Measurements from ENCODE around the gene STK11. TPM values are rescaled to one million over a fixed set of nuclear protein-coding genes. Genes with fewer than 3 reads are reported as not detected.

Gene STK11
- total RNA-seq, 4 donors from 2014 or later: 74.0 to 106 (median 78.4) TPM

DNA sequence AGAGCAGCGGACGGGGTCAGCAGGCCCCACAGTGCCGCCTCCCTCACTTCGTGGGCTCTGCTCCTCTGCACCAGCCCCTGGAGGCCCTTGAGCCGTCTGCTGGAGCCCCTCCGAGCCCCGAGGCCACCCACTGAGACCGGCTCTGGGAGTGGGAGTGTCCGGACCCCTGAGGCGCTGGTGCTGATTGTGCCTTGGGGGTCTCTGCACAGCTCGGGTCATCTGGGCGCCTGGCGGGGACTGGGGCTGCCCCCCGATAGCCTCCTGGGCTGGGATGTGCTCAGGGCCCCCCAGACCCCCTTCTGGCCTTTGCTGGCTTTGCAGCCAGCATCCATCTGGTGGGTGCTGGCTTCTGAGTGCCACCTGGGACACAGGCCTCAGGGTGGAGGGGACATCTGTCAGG lies 16.8 kb downstream of the STK11 start:
- TF ChIP-seq POLR2A (IDR thresholded peaks at IDR 0.05): no peak
- TF ChIP-seq, protein P1, sequence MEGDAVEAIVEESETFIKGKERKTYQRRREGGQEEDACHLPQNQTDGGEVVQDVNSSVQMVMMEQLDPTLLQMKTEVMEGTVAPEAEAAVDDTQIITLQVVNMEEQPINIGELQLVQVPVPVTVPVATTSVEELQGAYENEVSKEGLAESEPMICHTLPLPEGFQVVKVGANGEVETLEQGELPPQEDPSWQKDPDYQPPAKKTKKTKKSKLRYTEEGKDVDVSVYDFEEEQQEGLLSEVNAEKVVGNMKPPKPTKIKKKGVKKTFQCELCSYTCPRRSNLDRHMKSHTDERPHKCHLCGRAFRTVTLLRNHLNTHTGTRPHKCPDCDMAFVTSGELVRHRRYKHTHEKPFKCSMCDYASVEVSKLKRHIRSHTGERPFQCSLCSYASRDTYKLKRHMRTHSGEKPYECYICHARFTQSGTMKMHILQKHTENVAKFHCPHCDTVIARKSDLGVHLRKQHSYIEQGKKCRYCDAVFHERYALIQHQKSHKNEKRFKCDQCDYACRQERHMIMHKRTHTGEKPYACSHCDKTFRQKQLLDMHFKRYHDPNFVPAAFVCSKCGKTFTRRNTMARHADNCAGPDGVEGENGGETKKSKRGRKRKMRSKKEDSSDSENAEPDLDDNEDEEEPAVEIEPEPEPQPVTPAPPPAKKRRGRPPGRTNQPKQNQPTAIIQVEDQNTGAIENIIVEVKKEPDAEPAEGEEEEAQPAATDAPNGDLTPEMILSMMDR (IDR thresholded peaks at IDR 0.05): no peak
- no peak overlapping the region for H3K4me3 ChIP-seq (ENCODE audit: low read depth, poor library complexity, severe bottlenecking)
- DNase-seq (ENCODE audit: low spot score in 2 of 2): no peak
- WGBS, 2 donors: 94 to 100% methylated on average over 3 to 9 of the region's 14 CpGs
- intact Hi-C loops (cut with DNase I; ENCODE audit: low total_unique reads): no loop called here

DNA sequence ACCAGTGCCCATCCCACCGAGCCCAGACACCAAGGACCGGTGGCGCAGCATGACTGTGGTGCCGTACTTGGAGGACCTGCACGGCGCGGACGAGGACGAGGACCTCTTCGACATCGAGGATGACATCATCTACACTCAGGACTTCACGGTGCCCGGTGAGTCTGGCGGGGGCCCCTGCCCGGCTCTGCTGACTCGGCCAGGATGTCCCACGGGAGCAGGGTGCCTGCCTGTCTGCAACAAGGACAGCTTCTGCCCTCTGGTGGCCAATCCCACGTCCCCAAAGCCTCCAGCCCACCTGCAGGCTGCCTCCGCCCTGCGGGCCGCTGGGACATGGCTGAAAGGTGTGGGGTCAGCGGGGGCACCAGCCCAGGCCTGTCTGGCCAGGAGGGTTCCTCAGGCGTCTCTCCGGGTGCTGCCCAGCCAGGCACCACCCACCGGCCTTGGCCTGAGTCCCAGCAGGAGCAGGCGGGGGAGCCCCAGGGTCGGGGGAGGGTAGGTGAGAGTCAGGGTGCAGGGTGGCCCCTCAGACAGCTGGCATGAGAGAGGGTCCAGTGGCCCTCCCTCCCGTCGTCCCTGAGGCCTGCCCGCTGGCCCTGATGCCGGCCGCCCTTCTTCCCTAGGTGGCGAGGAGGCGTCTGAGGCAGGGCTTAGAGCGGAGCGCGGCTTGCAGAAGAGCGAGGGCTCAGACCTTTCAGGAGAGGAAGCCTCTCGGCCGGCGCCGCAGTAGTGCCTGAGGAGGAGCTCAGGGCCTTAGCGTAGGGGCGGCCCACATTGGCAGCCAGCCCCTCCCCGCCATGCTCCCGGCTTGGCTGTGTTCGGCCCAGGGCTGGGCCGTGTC lies 17.7 kb downstream of the STK11 start:
- no peak for DNase-seq (ENCODE audit: low spot score in 2 of 2)
- 80 to 87% methylated on average over 28 to 46 of the region's 48 CpGs for WGBS, 2 donors
- H3K4me3 ChIP-seq (ENCODE audit: low read depth, poor library complexity, severe bottlenecking): no peak overlapping the region
- TF ChIP-seq, protein P1 (IDR thresholded peaks at IDR 0.05): no peak
- TF ChIP-seq POLR2A (IDR thresholded peaks at IDR 0.05): no peak
- intact Hi-C loops (cut with DNase I; ENCODE audit: low total_unique reads): no loop called here

DNA sequence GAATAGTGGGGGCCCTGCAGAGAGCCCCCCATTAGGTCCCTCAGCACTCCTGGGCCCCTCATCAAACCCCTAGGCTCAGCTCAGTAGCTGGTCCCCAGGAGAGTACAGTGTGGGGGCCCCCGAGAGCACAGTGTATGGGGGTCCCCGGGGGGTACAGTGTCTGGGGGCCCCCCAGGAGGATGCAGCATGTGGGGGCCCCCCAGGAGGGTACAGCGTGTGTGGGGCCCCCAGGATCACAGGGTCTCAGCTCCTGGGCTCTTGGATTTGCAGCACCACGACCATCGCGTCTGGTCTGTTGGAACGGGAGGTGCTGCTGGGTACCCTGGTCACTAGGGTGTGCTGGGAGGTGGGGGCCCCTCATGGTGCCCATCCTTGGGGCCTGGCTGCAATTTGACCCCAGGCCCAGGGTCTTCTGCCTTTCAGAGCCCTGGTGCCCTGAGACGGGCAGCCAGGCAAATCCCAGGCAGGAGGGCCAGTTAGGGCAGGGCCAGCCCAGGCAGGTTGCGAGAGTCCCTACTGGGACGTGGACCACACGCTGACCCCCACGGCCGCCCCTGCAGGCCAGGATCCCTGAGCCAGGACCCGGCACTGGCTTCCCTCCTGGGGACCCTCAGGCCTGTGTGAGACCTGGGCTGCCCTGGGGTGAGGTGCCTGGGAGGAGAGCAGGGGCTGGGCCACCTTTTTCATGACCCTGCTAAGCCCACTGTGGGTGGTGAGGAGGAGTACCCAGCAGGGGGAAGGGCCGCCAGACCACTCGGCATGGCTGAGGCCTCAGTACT lies 18.7 kb downstream of the STK11 start:
- WGBS, 2 donors: 98 to 100% methylated on average over 7 to 11 of the region's 16 CpGs
- TF ChIP-seq, protein P1 (IDR thresholded peaks at IDR 0.05): no peak
- TF ChIP-seq POLR2A (IDR thresholded peaks at IDR 0.05): no peak

DNA sequence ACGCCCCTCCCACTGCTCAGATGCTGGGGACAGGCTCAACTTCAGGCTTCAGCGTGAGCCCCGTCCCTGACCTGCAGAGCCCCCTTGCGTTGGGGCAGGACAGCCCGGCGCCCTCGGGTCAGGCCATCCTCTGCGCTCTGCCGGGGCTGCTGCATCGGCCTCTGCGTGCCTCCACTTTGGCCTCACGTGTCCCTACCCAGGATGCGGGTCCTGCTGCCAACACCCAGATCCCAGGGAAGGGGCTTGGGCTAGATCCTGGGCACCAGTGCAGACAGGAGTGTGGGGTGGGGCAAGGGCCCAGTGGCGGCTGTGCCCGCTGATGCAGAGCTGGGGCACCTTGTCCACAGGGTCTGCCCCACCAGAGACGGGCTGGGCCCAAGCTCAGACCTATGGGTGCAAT lies 19.3 kb downstream of the STK11 start:
- no peak for TF ChIP-seq POLR2A (IDR thresholded peaks at IDR 0.05)
- TF ChIP-seq, protein P1 (IDR thresholded peaks at IDR 0.05): no peak
- WGBS, 2 donors: 89% methylated on average over 12 to 16 of the region's 16 CpGs
- no peak for DNase-seq (ENCODE audit: low spot score in 2 of 2)
- intact Hi-C loops (cut with DNase I; ENCODE audit: low total_unique reads): no loop called here
- no peak overlapping the region for H3K4me3 ChIP-seq (ENCODE audit: low read depth, poor library complexity, severe bottlenecking)

More for the DNA sequence above, 18.7 kb downstream of the STK11 start:
- no peak for DNase-seq (ENCODE audit: low spot score in 2 of 2)
- H3K4me3 ChIP-seq (ENCODE audit: low read depth, poor library complexity, severe bottlenecking): no peak overlapping the region
- intact Hi-C loops (cut with DNase I; ENCODE audit: low total_unique reads): no loop called here

DNA sequence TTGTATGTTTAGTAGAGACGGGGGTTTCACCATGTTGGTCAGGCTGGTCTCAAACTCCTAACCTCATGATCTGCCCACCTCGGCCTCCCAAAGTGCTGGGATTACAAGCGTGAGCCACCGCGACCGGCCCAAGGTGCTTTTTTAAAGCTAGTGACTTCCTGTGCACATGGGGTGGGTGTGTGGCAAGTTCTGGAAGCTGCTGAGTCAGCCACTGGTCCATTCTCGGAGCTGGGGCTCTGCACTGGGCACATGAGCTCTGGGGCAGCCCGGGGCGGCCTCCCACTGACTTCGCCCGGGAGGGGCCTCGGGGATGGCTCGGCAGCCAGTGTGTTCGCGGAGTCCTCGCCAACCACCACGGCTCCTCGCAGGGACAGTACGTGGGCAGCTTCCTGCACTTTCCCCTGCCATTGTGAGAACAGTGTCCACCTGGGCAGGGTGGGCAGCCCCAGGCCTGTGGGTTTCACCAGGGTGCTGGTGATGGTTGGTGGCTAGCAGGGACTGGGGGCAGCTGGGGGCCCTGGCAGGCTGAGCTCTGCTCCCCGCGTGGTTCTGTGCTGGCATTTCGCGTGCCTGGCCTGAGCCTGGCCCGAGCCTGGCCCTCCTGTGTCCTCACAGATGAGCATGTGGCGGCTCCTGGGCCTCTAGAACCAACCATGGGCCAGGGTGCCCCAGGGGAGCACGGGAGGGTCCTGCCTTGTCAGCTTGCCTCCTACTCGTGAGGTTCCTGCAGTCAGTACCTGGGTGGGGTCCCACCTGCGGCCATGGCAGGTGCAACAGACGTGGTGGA lies 20.1 kb downstream of the STK11 start:
- DNase-seq (ENCODE audit: low spot score in 2 of 2): no peak
- WGBS, 2 donors: 79 to 88% methylated on average over 18 to 24 of the region's 29 CpGs
- H3K4me3 ChIP-seq (ENCODE audit: low read depth, poor library complexity, severe bottlenecking): no peak overlapping the region
- intact Hi-C loops (cut with DNase I; ENCODE audit: low total_unique reads): no loop called here
- TF ChIP-seq, protein P1 (IDR thresholded peaks at IDR 0.05): no peak
- TF ChIP-seq POLR2A (IDR thresholded peaks at IDR 0.05): no peak

Measured in lower leg skin (tissue), 4 donors.